Measurements from ENCODE around the gene INPP5A.

DNA sequence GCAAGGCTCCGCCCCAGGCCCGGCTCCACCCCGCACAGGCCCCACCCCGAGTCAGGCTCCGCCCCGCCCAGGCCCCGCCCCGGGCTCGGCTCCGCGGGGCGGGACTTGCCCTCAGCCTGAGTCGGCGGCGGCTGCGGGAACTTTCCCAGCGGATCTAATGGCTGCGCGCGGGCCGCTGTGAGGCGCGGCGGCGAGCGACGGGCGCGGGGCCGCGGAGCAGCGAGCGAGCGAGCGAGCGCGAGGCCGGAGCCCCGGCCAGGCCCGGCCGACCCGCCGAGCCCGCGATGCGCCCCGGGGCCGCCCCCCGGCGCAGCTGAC, at the start of gene INPP5A:
- TF ChIP-seq, protein P1, sequence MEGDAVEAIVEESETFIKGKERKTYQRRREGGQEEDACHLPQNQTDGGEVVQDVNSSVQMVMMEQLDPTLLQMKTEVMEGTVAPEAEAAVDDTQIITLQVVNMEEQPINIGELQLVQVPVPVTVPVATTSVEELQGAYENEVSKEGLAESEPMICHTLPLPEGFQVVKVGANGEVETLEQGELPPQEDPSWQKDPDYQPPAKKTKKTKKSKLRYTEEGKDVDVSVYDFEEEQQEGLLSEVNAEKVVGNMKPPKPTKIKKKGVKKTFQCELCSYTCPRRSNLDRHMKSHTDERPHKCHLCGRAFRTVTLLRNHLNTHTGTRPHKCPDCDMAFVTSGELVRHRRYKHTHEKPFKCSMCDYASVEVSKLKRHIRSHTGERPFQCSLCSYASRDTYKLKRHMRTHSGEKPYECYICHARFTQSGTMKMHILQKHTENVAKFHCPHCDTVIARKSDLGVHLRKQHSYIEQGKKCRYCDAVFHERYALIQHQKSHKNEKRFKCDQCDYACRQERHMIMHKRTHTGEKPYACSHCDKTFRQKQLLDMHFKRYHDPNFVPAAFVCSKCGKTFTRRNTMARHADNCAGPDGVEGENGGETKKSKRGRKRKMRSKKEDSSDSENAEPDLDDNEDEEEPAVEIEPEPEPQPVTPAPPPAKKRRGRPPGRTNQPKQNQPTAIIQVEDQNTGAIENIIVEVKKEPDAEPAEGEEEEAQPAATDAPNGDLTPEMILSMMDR (conservative IDR thresholded peaks at IDR 0.05; ENCODE audit: low read depth, low read length): no peak
- TF ChIP-seq EZH2 (IDR thresholded peaks at IDR 0.05; ENCODE audit: low read length, unreplicated experiment): no peak

All from PC-3 (cell line).